ENCODE measurements around the gene SLC22A16. TPM values are rescaled to one million over a fixed set of nuclear protein-coding genes. Genes with fewer than 3 reads are reported as not detected.

The SLC22A16 gene
- total and polyA plus RNA-seq, 2 donors (not counting 3 experiments of a cell fraction or from before 2014, with no cell fraction given), result not detected

- H3K79me2 ChIP-seq (ENCODE audit: control insufficient read depth, insufficient read depth, low read length), result no peaks in the 10 kb centered on the region
- peaks cover 17% of the 10 kb centered on the region for H3K4me1 ChIP-seq (ENCODE audit: control insufficient read depth, extremely low read depth, insufficient read depth, low read length)
- no TSS peak for BruUV-seq (replicated peaks)
- no peaks in the 10 kb centered on the region for H3K9me1 ChIP-seq (replicated peaks; ENCODE audit: control insufficient read depth, extremely low read depth, insufficient read depth, low read length)
- peaks cover 10 to 16% of the 10 kb centered on the region in 2 experiments for H3K27me3 ChIP-seq (ENCODE audit: control insufficient read depth in 2 of 2, insufficient read depth in 2 of 2, low read length in 2 of 2)
- ChIA-PET POLR2A (interaction anchor here (0.5 kb wide), 1 partner anchor 786 kb away, joined by 3 read pairs; no protein-coding TSS in a partner anchor), CTCF (interaction anchor here (0.8 to 9.2 kb wide), 18 partner anchors 10 to 863 kb away, joined by 3 to 192 read pairs (median 4); partner anchors contain the start of gene WASF1)
- dilution Hi-C loops (cut with MboI; ENCODE audit: extremely low pct_ligation_motif_present, low sequenced_read_pairs), result no loop called here
- H3K27ac ChIP-seq (ENCODE audit: insufficient read depth, low read depth, low read length), result peak overlapping the region; percentile 54
- peak; percentile 79 for FAIRE-seq
- no peaks in the 10 kb centered on the region for H3K36me3 ChIP-seq (ENCODE audit: control insufficient read depth in 2 of 2, extremely low read depth in 1 of 2, insufficient read depth in 2 of 2, low read length in 2 of 2)
- H4K20me1 ChIP-seq (replicated peaks; ENCODE audit: control insufficient read depth, extremely low read depth, insufficient read depth, low read length), result no peaks in the 10 kb centered on the region
- TF ChIP-seq POLR2AphosphoS5 (IDR thresholded peaks at IDR 0.05; ENCODE audit: insufficient read depth, low read depth, low read length) (peak; percentile 80), GATA2 (IDR thresholded peaks at IDR 0.05; ENCODE audit: insufficient read depth, insufficient read length, low read depth, low read length) (peak; percentile 79), POLR2A (IDR thresholded peaks at IDR 0.05; ENCODE audit: low read depth, low read length) (no peak), JUN (IDR thresholded peaks at IDR 0.05; ENCODE audit: borderline replicate concordance, insufficient read depth, insufficient read length, low read depth) (no peak), MYC (IDR thresholded peaks at IDR 0.05; ENCODE audit: low read depth, low read length) (no peak), FOS (IDR thresholded peaks at IDR 0.05; ENCODE audit: borderline replicate concordance, insufficient read depth, low read length) (no peak), EZH2 (IDR thresholded peaks at IDR 0.05; ENCODE audit: borderline replicate concordance, low read depth, low read length, severe bottlenecking) (no peak)
- TF ChIP-seq, protein P1, sequence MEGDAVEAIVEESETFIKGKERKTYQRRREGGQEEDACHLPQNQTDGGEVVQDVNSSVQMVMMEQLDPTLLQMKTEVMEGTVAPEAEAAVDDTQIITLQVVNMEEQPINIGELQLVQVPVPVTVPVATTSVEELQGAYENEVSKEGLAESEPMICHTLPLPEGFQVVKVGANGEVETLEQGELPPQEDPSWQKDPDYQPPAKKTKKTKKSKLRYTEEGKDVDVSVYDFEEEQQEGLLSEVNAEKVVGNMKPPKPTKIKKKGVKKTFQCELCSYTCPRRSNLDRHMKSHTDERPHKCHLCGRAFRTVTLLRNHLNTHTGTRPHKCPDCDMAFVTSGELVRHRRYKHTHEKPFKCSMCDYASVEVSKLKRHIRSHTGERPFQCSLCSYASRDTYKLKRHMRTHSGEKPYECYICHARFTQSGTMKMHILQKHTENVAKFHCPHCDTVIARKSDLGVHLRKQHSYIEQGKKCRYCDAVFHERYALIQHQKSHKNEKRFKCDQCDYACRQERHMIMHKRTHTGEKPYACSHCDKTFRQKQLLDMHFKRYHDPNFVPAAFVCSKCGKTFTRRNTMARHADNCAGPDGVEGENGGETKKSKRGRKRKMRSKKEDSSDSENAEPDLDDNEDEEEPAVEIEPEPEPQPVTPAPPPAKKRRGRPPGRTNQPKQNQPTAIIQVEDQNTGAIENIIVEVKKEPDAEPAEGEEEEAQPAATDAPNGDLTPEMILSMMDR (IDR thresholded peaks at IDR 0.05; ENCODE audit: extremely low read depth in 1 of 2, insufficient read depth in 1 of 2, low read depth in 1 of 2, low read length in 2 of 2), result no peak
- TF ChIP-seq, protein P2, sequence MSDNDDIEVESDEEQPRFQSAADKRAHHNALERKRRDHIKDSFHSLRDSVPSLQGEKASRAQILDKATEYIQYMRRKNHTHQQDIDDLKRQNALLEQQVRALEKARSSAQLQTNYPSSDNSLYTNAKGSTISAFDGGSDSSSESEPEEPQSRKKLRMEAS (IDR thresholded peaks at IDR 0.05; ENCODE audit: insufficient read depth, insufficient read length), result no peak
- intact Hi-C loops (cut with micrococcal nuclease), result loop anchor here (1.0 to 2.0 kb wide), 8 partner anchors 212 to 863 kb away; no protein-coding TSS in a partner anchor
- DNase-seq (ENCODE audit: low read depth, low spot score), result peak; percentile 74
- no peak overlapping the region for H3K4me3 ChIP-seq (replicated peaks in 1 of 3; ENCODE audit: insufficient read depth in 1 of 3, low read depth in 1 of 3, low read length in 3 of 3)
- H3K4me2 ChIP-seq (ENCODE audit: insufficient read depth, low read length), result peak overlapping the region; percentile 13
- H2AFZ ChIP-seq (ENCODE audit: low read depth, low read length), result no peak overlapping the region
- no peaks in the 10 kb centered on the region for H3K9me3 ChIP-seq (replicated peaks; ENCODE audit: control insufficient read depth, insufficient read depth, low read length)
- H3K9ac ChIP-seq (replicated peaks; ENCODE audit: extremely low read depth, insufficient read depth, low read length), result no peak overlapping the region
Measured at GRCh38 chr6:110389689-110390382, 86.6 kb downstream of the SLC22A16 start.
